ENCODE measurements around the gene HSFX3. TPM values are rescaled to one million over a fixed set of nuclear protein-coding genes. Genes with fewer than 3 reads are reported as not detected.

HSFX3 gene
- total and polyA plus RNA-seq, 7 experiments from 2014 or later, result not detected

DNA sequence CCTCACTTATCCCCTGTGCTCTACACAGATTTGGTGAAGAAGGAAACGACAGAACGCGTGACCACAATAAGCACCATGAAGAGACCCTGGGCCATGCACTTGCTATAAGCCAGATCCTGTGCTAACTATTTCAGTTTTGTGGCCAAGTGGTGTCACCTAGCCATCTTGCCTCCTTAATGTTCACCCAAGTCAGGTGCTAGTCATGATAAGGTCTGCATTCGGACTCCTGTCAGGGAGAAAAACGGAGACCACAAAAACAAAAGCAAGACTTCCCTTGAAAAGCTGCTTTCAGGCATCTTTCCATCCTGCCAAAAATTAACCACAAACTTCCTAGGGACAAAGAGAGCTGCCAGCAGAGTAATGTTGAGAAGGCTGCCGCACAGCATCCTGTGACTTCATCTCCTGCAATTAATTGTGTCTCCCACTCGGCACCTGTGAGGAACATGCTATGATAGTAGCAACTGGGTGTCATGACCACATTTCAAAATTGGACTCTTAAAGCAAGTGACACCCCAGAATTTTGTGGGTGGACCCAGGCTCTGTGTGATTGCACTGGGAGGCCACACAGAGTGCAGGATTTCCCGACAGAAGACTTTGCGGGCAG lies 35.8 kb downstream of the HSFX3 start:
- H3K27me3 ChIP-seq (ENCODE audit: control insufficient read depth in 2 of 2, insufficient read depth in 2 of 2, low read length in 2 of 2), result no peaks in the 10 kb centered on the region
- ATAC-seq (peak; percentile 60), DNase-seq (no peak)
- no peaks in the 10 kb centered on the region for H3K9me3 ChIP-seq (ENCODE audit: control insufficient read depth in 2 of 3, low read length in 3 of 3)
- POLR2A ChIA-PET, result interaction anchor here (1.3 kb wide), 1 partner anchor 8 kb away, joined by 4 read pairs; the partner anchor contains the start of gene IDS
- H3K36me3 Mint-ChIP-seq, result peaks cover 0 to 12% (median 0%) of the 10 kb centered on the region in 5 donors
- no peak overlapping the region for H3K4me3 ChIP-seq (ENCODE audit: low read length)
- H3K27ac ChIP-seq (ENCODE audit: low read depth, low read length), result no peak overlapping the region
- H3K27me3 Mint-ChIP-seq, result peaks cover 0 to 6% (median 0%) of the 10 kb centered on the region in 5 donors
- peak overlapping the region in 1 of 10 donors; percentile 20 for H3K4me3 Mint-ChIP-seq
- H3K4me1 Mint-ChIP-seq, result peaks cover 0 to 48% (median 11%) of the 10 kb centered on the region in 7 donors
- intact Hi-C loops (cut with micrococcal nuclease), result loop anchor here (2.0 to 5.0 kb wide), 2 partner anchors 13 to 313 kb away; no protein-coding TSS in a partner anchor
- peaks cover 4 to 16% of the 10 kb centered on the region in 2 donors for H3K4me1 ChIP-seq (ENCODE audit: control insufficient read depth in 2 of 2, insufficient read depth in 2 of 2, low read length in 2 of 2)
- CTCF ChIA-PET, result interaction anchor here (1.4 to 4.1 kb wide), 3 partner anchors 8 to 26 kb away, joined by 3 to 29 read pairs (median 3); partner anchors contain the start of gene EOLA1
- peaks cover 0 to 6% (median 0%) of the 10 kb centered on the region in 11 donors for H3K9me3 Mint-ChIP-seq
- no peaks in the 10 kb centered on the region for H3K36me3 ChIP-seq (ENCODE audit: control insufficient read depth in 2 of 3, insufficient read depth in 3 of 3, low read length in 3 of 3)
- peak overlapping the region in 4 of 9 donors; percentile 38 to 48 (median 41) for H3K27ac Mint-ChIP-seq

- ATAC-seq (peak; percentile 88), DNase-seq (peak in 8 of 9 donors; percentile 34 to 56 (median 48))
- Mint-ChIP-seq H3K27ac (peak overlapping the region in 5 of 9 donors; percentile 17 to 71 (median 45)), H3K36me3 (peaks cover 0 to 6% (median 0%) of the 10 kb centered on the region in 5 donors), H3K4me3 (peak overlapping the region in 1 of 10 donors; percentile 28), H3K9me3 (peaks cover 0 to 2% (median 0%) of the 10 kb centered on the region in 11 donors), H3K4me1 (peaks cover 0 to 39% (median 13%) of the 10 kb centered on the region in 7 donors), H3K27me3 (peaks cover 0 to 10% (median 0%) of the 10 kb centered on the region in 5 donors)
- H3K36me3 ChIP-seq (ENCODE audit: control insufficient read depth in 2 of 3, insufficient read depth in 3 of 3, low read length in 3 of 3), result no peaks in the 10 kb centered on the region
- intact Hi-C loops (cut with micrococcal nuclease), result loop anchor here (1.0 to 5.0 kb wide), 5 partner anchors 9 to 315 kb away; no protein-coding TSS in a partner anchor
- H3K27me3 ChIP-seq (ENCODE audit: control insufficient read depth in 2 of 2, insufficient read depth in 2 of 2, low read length in 2 of 2), result no peaks in the 10 kb centered on the region
- no peak overlapping the region for H3K27ac ChIP-seq (ENCODE audit: low read depth, low read length)
- no peaks in the 10 kb centered on the region for H3K9me3 ChIP-seq (ENCODE audit: control insufficient read depth in 2 of 3, low read length in 3 of 3)
- ChIA-PET POLR2A (interaction anchor here (1.1 to 1.2 kb wide), 2 partner anchors 10 to 27 kb away, joined by 4 read pairs; no protein-coding TSS in a partner anchor), CTCF (interaction anchor here (0.6 to 4.1 kb wide), 8 partner anchors 9 to 438 kb away, joined by 3 to 29 read pairs (median 6); partner anchors contain the start of gene EOLA1)
- no peak overlapping the region for H3K4me3 ChIP-seq (ENCODE audit: low read length)
- peaks cover 4 to 16% of the 10 kb centered on the region in 2 donors for H3K4me1 ChIP-seq (ENCODE audit: control insufficient read depth in 2 of 2, insufficient read depth in 2 of 2, low read length in 2 of 2)
Observed at GRCh38 chrX:149512225-149512885, 37.4 kb downstream of the HSFX3 start.

GRCh38 chrX:149511081-149511480 lies 38.6 kb downstream of the HSFX3 start:
- H3K4me1 Mint-ChIP-seq, result peaks cover 0 to 33% (median 11%) of the 10 kb centered on the region in 7 donors
- H3K36me3 Mint-ChIP-seq, result no peaks in the 10 kb centered on the region
- H3K9me3 Mint-ChIP-seq, result no peaks in the 10 kb centered on the region
- intact Hi-C loops (cut with micrococcal nuclease), result loop anchor here (5.0 kb wide), 1 partner anchor 316 kb away; no protein-coding TSS in a partner anchor
- Histone ChIP-seq H3K36me3 (ENCODE audit: control insufficient read depth in 2 of 3, insufficient read depth in 3 of 3, low read length in 3 of 3) (no peaks in the 10 kb centered on the region), H3K27ac (ENCODE audit: low read depth, low read length) (no peak overlapping the region), H3K9me3 (ENCODE audit: control insufficient read depth in 2 of 3, low read length in 3 of 3) (no peaks in the 10 kb centered on the region), H3K4me3 (ENCODE audit: low read length) (no peak overlapping the region), H3K4me1 (ENCODE audit: control insufficient read depth in 2 of 2, insufficient read depth in 2 of 2, low read length in 2 of 2) (peaks cover 4 to 13% of the 10 kb centered on the region in 2 donors), H3K27me3 (ENCODE audit: control insufficient read depth in 2 of 2, insufficient read depth in 2 of 2, low read length in 2 of 2) (no peaks in the 10 kb centered on the region)
- ChIA-PET POLR2A (interaction anchor here (0.8 kb wide), 1 partner anchor 10 kb away, joined by 3 read pairs; no protein-coding TSS in a partner anchor), CTCF (interaction anchor here (4.1 kb wide), 1 partner anchor 29 kb away, joined by 29 read pairs; the partner anchor contains the start of gene EOLA1)
- no peak overlapping the region for H3K4me3 Mint-ChIP-seq
- no peak for DNase-seq
- ATAC-seq, result no peak
- H3K27ac Mint-ChIP-seq, result no peak overlapping the region
- peaks cover 0 to 10% (median 0%) of the 10 kb centered on the region in 5 donors for H3K27me3 Mint-ChIP-seq

- peak; percentile 53 for ATAC-seq
- H3K36me3 Mint-ChIP-seq, result no peaks in the 10 kb centered on the region
- H3K9me3 Mint-ChIP-seq, result no peaks in the 10 kb centered on the region
- H3K4me3 ChIP-seq (ENCODE audit: low read length), result no peak overlapping the region
- ChIA-PET CTCF (interaction anchor here (4.1 kb wide), 1 partner anchor 30 kb away, joined by 29 read pairs; the partner anchor contains the start of gene EOLA1), POLR2A (interaction anchor here (0.8 kb wide), 1 partner anchor 11 kb away, joined by 3 read pairs; no protein-coding TSS in a partner anchor)
- no peak overlapping the region for H3K4me3 Mint-ChIP-seq
- H3K27me3 ChIP-seq (ENCODE audit: control insufficient read depth in 2 of 2, insufficient read depth in 2 of 2, low read length in 2 of 2), result no peaks in the 10 kb centered on the region
- peaks cover 9 to 18% of the 10 kb centered on the region in 2 donors for H3K4me1 ChIP-seq (ENCODE audit: control insufficient read depth in 2 of 2, insufficient read depth in 2 of 2, low read length in 2 of 2)
- H3K9me3 ChIP-seq (ENCODE audit: control insufficient read depth in 2 of 3, low read length in 3 of 3), result no peaks in the 10 kb centered on the region
- H3K27me3 Mint-ChIP-seq, result peaks cover 0 to 10% (median 0%) of the 10 kb centered on the region in 5 donors
- peaks cover 5 to 33% (median 17%) of the 10 kb centered on the region in 7 donors for H3K4me1 Mint-ChIP-seq
- peak overlapping the region in 3 of 9 donors; percentile 47 to 68 (median 67) for H3K27ac Mint-ChIP-seq
- no peak overlapping the region for H3K27ac ChIP-seq (ENCODE audit: low read depth, low read length)
- no peaks in the 10 kb centered on the region for H3K36me3 ChIP-seq (ENCODE audit: control insufficient read depth in 2 of 3, insufficient read depth in 3 of 3, low read length in 3 of 3)
- intact Hi-C loops (cut with micrococcal nuclease), result loop anchor here (5.0 kb wide), 1 partner anchor 317 kb away; no protein-coding TSS in a partner anchor
- no peak for DNase-seq
Observed at GRCh38 chrX:149510386-149510785, 39.3 kb downstream of the HSFX3 start.

GRCh38 chrX:149508467-149508866 lies 41.3 kb downstream of the HSFX3 start:
- no peak overlapping the region for H3K27ac ChIP-seq (ENCODE audit: low read depth, low read length)
- H3K9me3 Mint-ChIP-seq, result no peaks in the 10 kb centered on the region
- peaks cover 9 to 17% of the 10 kb centered on the region in 2 donors for H3K4me1 ChIP-seq (ENCODE audit: control insufficient read depth in 2 of 2, insufficient read depth in 2 of 2, low read length in 2 of 2)
- no peak for DNase-seq
- no peaks in the 10 kb centered on the region for H3K27me3 ChIP-seq (ENCODE audit: control insufficient read depth in 2 of 2, insufficient read depth in 2 of 2, low read length in 2 of 2)
- no peaks in the 10 kb centered on the region for H3K9me3 ChIP-seq (ENCODE audit: control insufficient read depth in 2 of 3, low read length in 3 of 3)
- H3K4me1 Mint-ChIP-seq, result peaks cover 14 to 27% (median 20%) of the 10 kb centered on the region in 7 donors
- ChIA-PET CTCF (no interaction called here), POLR2A (no interaction called here)
- H3K36me3 ChIP-seq (ENCODE audit: control insufficient read depth in 2 of 3, insufficient read depth in 3 of 3, low read length in 3 of 3), result peaks cover 0 to 5% (median 0%) of the 10 kb centered on the region in 3 experiments
- H3K4me3 ChIP-seq (ENCODE audit: low read length), result no peak overlapping the region
- no peak for ATAC-seq
- peaks cover 0 to 10% (median 0%) of the 10 kb centered on the region in 5 donors for H3K27me3 Mint-ChIP-seq
- H3K36me3 Mint-ChIP-seq, result peaks cover 0 to 2% (median 0%) of the 10 kb centered on the region in 5 donors
- no peak overlapping the region for H3K4me3 Mint-ChIP-seq
- intact Hi-C loops (cut with micrococcal nuclease), result loop anchor here (10.0 kb wide), 6 partner anchors 126 to 1594 kb away; partner anchors contain the start of genes CD99L2 (in 1 of the 2), EOLA2 (in 1 of the 2), FMR1 (in 1 of the 2) and MAMLD1 (in 1 of the 2)
- H3K27ac Mint-ChIP-seq, result no peak overlapping the region

GRCh38 chrX:149506349-149506748 lies 43.4 kb downstream of the HSFX3 start:
- Mint-ChIP-seq H3K4me1 (peaks cover 14 to 32% (median 23%) of the 10 kb centered on the region in 7 donors), H3K9me3 (no peaks in the 10 kb centered on the region), H3K27me3 (peaks cover 0 to 10% (median 0%) of the 10 kb centered on the region in 5 donors), H3K4me3 (peak overlapping the region in 2 of 10 donors; percentile 34 to 87), H3K36me3 (peaks cover 0 to 7% (median 0%) of the 10 kb centered on the region in 5 donors), H3K27ac (peak overlapping the region in 7 of 9 donors; percentile 87 to 97 (median 92))
- H3K36me3 ChIP-seq (ENCODE audit: control insufficient read depth in 2 of 3, insufficient read depth in 3 of 3, low read length in 3 of 3), result peaks cover 0 to 21% (median 9%) of the 10 kb centered on the region in 3 experiments
- POLR2A ChIA-PET, result interaction anchor here (1.2 to 3.7 kb wide), 4 partner anchors 10 to 34 kb away, joined by 3 to 33 read pairs (median 10); partner anchors contain the start of gene EOLA1
- intact Hi-C loops (cut with micrococcal nuclease), result loop anchor here (10.0 kb wide), 6 partner anchors 128 to 1592 kb away; partner anchors contain the start of genes CD99L2 (in 1 of the 2), EOLA2 (in 1 of the 2), FMR1 (in 1 of the 2) and MAMLD1 (in 1 of the 2)
- H3K27me3 ChIP-seq (ENCODE audit: control insufficient read depth in 2 of 2, insufficient read depth in 2 of 2, low read length in 2 of 2), result no peaks in the 10 kb centered on the region
- CTCF ChIA-PET, result no interaction called here
- no peaks in the 10 kb centered on the region for H3K9me3 ChIP-seq (ENCODE audit: control insufficient read depth in 2 of 3, low read length in 3 of 3)
- ATAC-seq (no peak), DNase-seq (no peak)
- no peak overlapping the region for H3K4me3 ChIP-seq (ENCODE audit: low read length)
- H3K4me1 ChIP-seq (ENCODE audit: control insufficient read depth in 2 of 2, insufficient read depth in 2 of 2, low read length in 2 of 2), result peaks cover 6 to 13% of the 10 kb centered on the region in 2 donors
- H3K27ac ChIP-seq (ENCODE audit: low read depth, low read length), result peak overlapping the region; percentile 98
